HepG2 (cell line): ENCODE data around the gene BDKRB1.

Experiments used
- BORCS8-MEF2B ChIP-seq: sonication (generic); formaldehyde crosslinking; IDR thresholded peaks from 2 replicates; pipeline ENCODE4 v1.8.0; 2022; ENCODE audit warnings: mild to moderate bottlenecking, missing genetic modification reagents
- HNF4G ChIP-seq, 2 experiments: sonication (generic) in 1 of 2; formaldehyde crosslinking in 1 of 2; IDR thresholded peaks; 2 replicates each; pipeline versions ENCODE4 v1.4.0 to v1.6.1; 2011 to 2020; ENCODE audit warnings: borderline replicate concordance in 2 of 2, low read depth in 2 of 2, mild to moderate bottlenecking in 2 of 2, low read length in 1 of 2, missing genetic modification reagents in 1 of 2, moderate library complexity in 1 of 2
- SMAD3 ChIP-seq: sonication (generic); formaldehyde crosslinking; IDR thresholded peaks from 2 replicates; pipeline ENCODE4 v1.4.0; 2020; ENCODE audit warnings: missing genetic modification reagents
- ZNF501 ChIP-seq: sonication (generic); formaldehyde crosslinking; IDR thresholded peaks from 2 replicates; pipeline ENCODE4 v1.5.1; 2020; ENCODE audit warnings: mild to moderate bottlenecking, moderate library complexity, missing genetic modification reagents

DNA sequence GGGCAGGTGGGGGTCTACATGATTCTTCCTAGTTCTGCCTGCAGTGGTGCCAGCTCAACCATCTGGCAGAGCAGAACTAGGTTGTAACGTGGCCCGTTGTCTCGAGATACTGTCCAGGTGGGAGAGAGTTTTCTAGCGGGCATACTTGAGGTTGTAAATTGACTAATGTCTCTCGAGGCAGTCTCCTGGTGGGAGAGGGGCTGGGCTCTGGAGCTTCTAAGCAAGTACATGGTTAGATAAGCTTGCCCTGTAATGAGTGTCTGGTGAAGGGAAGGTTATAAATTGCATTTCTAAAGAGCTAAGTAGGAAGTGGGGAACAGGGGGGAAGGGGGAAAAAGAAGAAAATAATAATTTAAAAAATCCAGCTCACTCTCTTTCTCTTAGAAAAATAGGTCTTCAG is 18.1 kb downstream of the BDKRB1 start:
- TF ChIP-seq SMAD3 (CRISPR knock-in tag) (no peak), ZNF501 (CRISPR knock-in tag) (no peak), BORCS8-MEF2B (CRISPR knock-in tag) (no peak), HNF4G (IDR thresholded peaks at IDR 0.05; ENCODE audit: borderline replicate concordance, low read depth, low read length) (no peak), HNF4G (CRISPR knock-in tag; IDR thresholded peaks at IDR 0.05; ENCODE audit: borderline replicate concordance, low read depth) (no peak)
